ENCODE measurements around the gene VPS9D1.

- no peak for TF ChIP-seq CREB1 (IDR thresholded peaks at IDR 0.05; ENCODE audit: low read depth)
- peak; percentile 47 for TF ChIP-seq POLR2A (IDR thresholded peaks at IDR 0.05; ENCODE audit: low read depth, low read length)
- TF ChIP-seq, protein P1, sequence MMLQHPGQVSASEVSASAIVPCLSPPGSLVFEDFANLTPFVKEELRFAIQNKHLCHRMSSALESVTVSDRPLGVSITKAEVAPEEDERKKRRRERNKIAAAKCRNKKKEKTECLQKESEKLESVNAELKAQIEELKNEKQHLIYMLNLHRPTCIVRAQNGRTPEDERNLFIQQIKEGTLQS (IDR thresholded peaks at IDR 0.05; ENCODE audit: borderline replicate concordance, extremely low read depth, low read depth, low read length), result no peak
- no peak for TF ChIP-seq YY1 (IDR thresholded peaks at IDR 0.05; ENCODE audit: low read depth, low read length)
- no peak for TF ChIP-seq CTCF (IDR thresholded peaks at IDR 0.05 in 2 of 3, conservative IDR thresholded peaks at IDR 0.05 in 1 of 3; ENCODE audit: control insufficient read depth in 2 of 3, extremely low read depth in 1 of 3, insufficient read depth in 1 of 3, low read depth in 3 of 3, low read length in 3 of 3)
- no peak for TF ChIP-seq MTA3 (IDR thresholded peaks at IDR 0.05; ENCODE audit: borderline replicate concordance, low read length)
- TF ChIP-seq MAX (IDR thresholded peaks at IDR 0.05; ENCODE audit: low read depth, low read length), result no peak
- TF ChIP-seq EP300 (IDR thresholded peaks at IDR 0.05; ENCODE audit: borderline replicate concordance in 1 of 2, control insufficient read depth in 1 of 2, low read depth in 2 of 2, low read length in 2 of 2), result no peak
- TF ChIP-seq HCFC1 (IDR thresholded peaks at IDR 0.05; ENCODE audit: low read length), result no peak
Observed at GRCh38 chr16:89733792-89734191, 13.1 kb upstream of the VPS9D1 start.

All from GM12878 (cell line).